Breast epithelium (tissue), 4 donors: ENCODE results near the gene TSN. TPM values are rescaled to one million over a fixed set of nuclear protein-coding genes. Genes with fewer than 3 reads are reported as not detected.
"Not testable (repeated sequence)": the region's sequence is repeated elsewhere in the genome, so short reads cannot be mapped to it uniquely, and the experiment has no call there.

Experiments
- DNase-seq, 2 donors: peaks; one replicate each; pipeline ENCODE4 v3.0.0-alpha.2; 2019; ENCODE audit warnings: low spot score in 2 of 2
- H3K27ac ChIP-seq, 2 donors: fragments of 200-600 bp; sonication (generic) in 1 of 2; one replicate each; pipeline ENCODE4 v1.5.1; 2016 to 2019; ENCODE audit warnings: mild to moderate bottlenecking in 1 of 2
- H3K27me3 ChIP-seq, 2 donors: fragments of 200-600 bp; sonication (generic) in 1 of 2; one replicate each; pipeline versions ENCODE4 v1.5.1 to v1.6.0; 2017 to 2019; ENCODE audit warnings: control low read depth in 1 of 2, mild to moderate bottlenecking in 1 of 2
- H3K36me3 ChIP-seq: fragments of 200-600 bp; one replicate; pipeline ENCODE4 v1.5.1; 2019
- H3K4me1 ChIP-seq, 2 donors: fragments of 200-600 bp; sonication (generic); one replicate each; pipeline ENCODE4 v1.5.1; 2016 to 2019; ENCODE audit warnings: control low read depth in 1 of 2
- H3K4me3 ChIP-seq, 3 donors: fragments of 200-600 bp; sonication (generic); 1 replicate in 2 of 3; 2 replicates in 1 of 3; pipeline ENCODE4 v1.5.1; 2016 to 2019; ENCODE audit warnings: mild to moderate bottlenecking in 3 of 3, moderate library complexity in 2 of 3
- H3K9me3 ChIP-seq, 2 donors: fragments of 200-600 bp; sonication (generic) in 1 of 2; one replicate each; pipeline ENCODE4 v1.5.1; 2016 to 2019; ENCODE audit warnings: control low read depth in 1 of 2
- POLR2A ChIP-seq: fragments of 450-650 bp; IDR thresholded peaks from one replicate; pipeline ENCODE4 v1.6.1; 2016; ENCODE audit warnings: antibody characterized with exemption, mild to moderate bottlenecking, moderate library complexity
- POLR2AphosphoS5 ChIP-seq, 3 donors: sonication (generic); formaldehyde crosslinking; IDR thresholded peaks; one replicate each; pipeline ENCODE4 v1.6.1; 2017; ENCODE audit warnings: antibody characterized with exemption in 3 of 3
- intact Hi-C: fragments of 100-400 bp; cut with DNase I; formaldehyde crosslinking; loops from one replicate; pipeline ENCODE4 v1.15.1; 2023; ENCODE audit warnings: low total_unique reads
- total RNA-seq, 3 donors: library from RNA; depleted of rRNA; stranded (reverse); fragments of >200 nt; gene quantifications; one replicate each; pipeline ENCODE4 v1.1.0, GENCODE V29; 2016
- TF ChIP-seq, protein P1 (sequence below), 3 donors: fragments of 450-650 bp; IDR thresholded peaks; one replicate each; pipeline ENCODE4 v1.5.1; 2016 to 2017; ENCODE audit warnings: antibody characterized with exemption in 3 of 3, mild to moderate bottlenecking in 3 of 3, moderate library complexity in 3 of 3

TSN gene
- total RNA-seq, 3 donors from 2014 or later = 35.1 to 55.8 (median 42.7) TPM

GRCh38 chr2:121709776-121710469 lies 45.5 kb upstream of the TSN start:
- Histone ChIP-seq H3K27me3 (no peaks in the 10 kb centered on the region), H3K36me3 (no peaks in the 10 kb centered on the region), H3K9me3 (no peaks in the 10 kb centered on the region), H3K27ac (no peak overlapping the region), H3K4me1 (no peaks in the 10 kb centered on the region), H3K4me3 (no peak overlapping the region)
- intact Hi-C loops = no loop called here
- TF ChIP-seq, protein P1, sequence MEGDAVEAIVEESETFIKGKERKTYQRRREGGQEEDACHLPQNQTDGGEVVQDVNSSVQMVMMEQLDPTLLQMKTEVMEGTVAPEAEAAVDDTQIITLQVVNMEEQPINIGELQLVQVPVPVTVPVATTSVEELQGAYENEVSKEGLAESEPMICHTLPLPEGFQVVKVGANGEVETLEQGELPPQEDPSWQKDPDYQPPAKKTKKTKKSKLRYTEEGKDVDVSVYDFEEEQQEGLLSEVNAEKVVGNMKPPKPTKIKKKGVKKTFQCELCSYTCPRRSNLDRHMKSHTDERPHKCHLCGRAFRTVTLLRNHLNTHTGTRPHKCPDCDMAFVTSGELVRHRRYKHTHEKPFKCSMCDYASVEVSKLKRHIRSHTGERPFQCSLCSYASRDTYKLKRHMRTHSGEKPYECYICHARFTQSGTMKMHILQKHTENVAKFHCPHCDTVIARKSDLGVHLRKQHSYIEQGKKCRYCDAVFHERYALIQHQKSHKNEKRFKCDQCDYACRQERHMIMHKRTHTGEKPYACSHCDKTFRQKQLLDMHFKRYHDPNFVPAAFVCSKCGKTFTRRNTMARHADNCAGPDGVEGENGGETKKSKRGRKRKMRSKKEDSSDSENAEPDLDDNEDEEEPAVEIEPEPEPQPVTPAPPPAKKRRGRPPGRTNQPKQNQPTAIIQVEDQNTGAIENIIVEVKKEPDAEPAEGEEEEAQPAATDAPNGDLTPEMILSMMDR (IDR thresholded peaks at IDR 0.05) = no peak
- TF ChIP-seq POLR2A (no peak), POLR2AphosphoS5 (IDR thresholded peaks at IDR 0.05) (no peak)
- no peak for DNase-seq

DNA sequence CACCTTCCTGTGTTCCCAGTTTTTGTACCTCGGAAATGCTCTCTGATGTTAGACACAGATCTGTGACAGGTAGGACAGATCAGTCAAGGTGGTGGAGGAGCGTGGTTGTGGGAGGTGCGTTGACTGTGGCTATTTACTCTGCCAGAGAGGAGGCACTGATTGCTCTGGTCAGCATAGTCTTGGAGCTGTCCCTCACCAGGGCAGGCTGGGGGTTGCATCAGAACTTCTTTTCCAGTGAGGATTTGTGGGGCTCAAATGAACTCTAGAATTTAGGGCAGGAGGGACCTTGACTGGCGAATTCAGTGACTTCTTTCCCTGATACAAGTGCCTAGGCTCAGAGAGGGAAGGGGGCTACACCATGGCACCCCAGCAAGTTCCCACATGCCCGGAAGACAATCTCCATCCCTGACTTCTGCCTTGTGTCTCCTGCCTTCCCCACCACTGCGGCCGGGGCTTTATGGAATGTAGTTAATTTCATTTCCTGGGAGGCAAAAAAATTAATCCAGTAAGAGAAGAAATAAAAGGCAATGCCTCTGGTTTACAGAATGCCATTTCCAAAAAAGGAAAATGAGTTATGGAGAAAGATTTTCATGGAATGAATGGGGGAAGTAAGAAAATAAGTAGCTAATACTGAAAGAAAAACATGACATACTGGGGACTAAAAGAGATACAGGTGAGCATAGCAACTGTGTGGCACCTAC lies 44.8 kb upstream of the TSN start:
- no peak for TF ChIP-seq POLR2AphosphoS5 (IDR thresholded peaks at IDR 0.05)
- no peak for TF ChIP-seq POLR2A
- TF ChIP-seq, protein P1 (IDR thresholded peaks at IDR 0.05) = no peak
- no peak for DNase-seq
- Histone ChIP-seq H3K4me1 (no peaks in the 10 kb centered on the region), H3K27ac (no peak overlapping the region), H3K9me3 (no peaks in the 10 kb centered on the region), H3K4me3 (no peak overlapping the region), H3K27me3 (no peaks in the 10 kb centered on the region), H3K36me3 (no peaks in the 10 kb centered on the region)
- intact Hi-C loops = no loop called here

- intact Hi-C loops, DNase-seq, H3K27ac ChIP-seq: not testable (repeated sequence)
These were observed 44.0 kb upstream of the TSN start for GRCh38 chr2:121711481-121711880.

GRCh38 chr2:121716126-121716525 lies 39.3 kb upstream of the TSN start:
- no peak for DNase-seq
- Histone ChIP-seq H3K27me3 (no peaks in the 10 kb centered on the region), H3K36me3 (no peaks in the 10 kb centered on the region), H3K27ac (no peak overlapping the region), H3K9me3 (no peaks in the 10 kb centered on the region), H3K4me3 (no peak overlapping the region), H3K4me1 (no peaks in the 10 kb centered on the region)
- TF ChIP-seq, protein P1 (IDR thresholded peaks at IDR 0.05) = no peak
- TF ChIP-seq POLR2A (no peak), POLR2AphosphoS5 (IDR thresholded peaks at IDR 0.05) (no peak)
- intact Hi-C loops = no loop called here

More at GRCh38 chr2:121711481-121711880, 44.0 kb upstream of the TSN start:
- not testable (repeated sequence) for H3K4me1 ChIP-seq, H3K36me3 ChIP-seq, H3K27me3 ChIP-seq, H3K4me3 ChIP-seq, H3K9me3 ChIP-seq

- H3K4me1 ChIP-seq = no peaks in the 10 kb centered on the region
- H3K9me3 ChIP-seq = no peaks in the 10 kb centered on the region
- no peak for DNase-seq
- H3K27ac ChIP-seq = no peak overlapping the region
- intact Hi-C loops = no loop called here
- no peaks in the 10 kb centered on the region for H3K27me3 ChIP-seq
- no peak overlapping the region for H3K4me3 ChIP-seq
- no peaks in the 10 kb centered on the region for H3K36me3 ChIP-seq
- TF ChIP-seq POLR2AphosphoS5 (IDR thresholded peaks at IDR 0.05) = no peak
- no peak for TF ChIP-seq POLR2A
- TF ChIP-seq, protein P1 (IDR thresholded peaks at IDR 0.05) = no peak
These were observed 37.9 kb upstream of the TSN start for GRCh38 chr2:121717529-121717928.
